ENCODE measurements around the gene PRKCE. TPM values are rescaled to one million over a fixed set of nuclear protein-coding genes. Genes with fewer than 3 reads are reported as not detected.

PRKCE gene
- polyA plus RNA-seq, 4 donors: 8.1 to 10.5 (median 9.3) TPM

DNA sequence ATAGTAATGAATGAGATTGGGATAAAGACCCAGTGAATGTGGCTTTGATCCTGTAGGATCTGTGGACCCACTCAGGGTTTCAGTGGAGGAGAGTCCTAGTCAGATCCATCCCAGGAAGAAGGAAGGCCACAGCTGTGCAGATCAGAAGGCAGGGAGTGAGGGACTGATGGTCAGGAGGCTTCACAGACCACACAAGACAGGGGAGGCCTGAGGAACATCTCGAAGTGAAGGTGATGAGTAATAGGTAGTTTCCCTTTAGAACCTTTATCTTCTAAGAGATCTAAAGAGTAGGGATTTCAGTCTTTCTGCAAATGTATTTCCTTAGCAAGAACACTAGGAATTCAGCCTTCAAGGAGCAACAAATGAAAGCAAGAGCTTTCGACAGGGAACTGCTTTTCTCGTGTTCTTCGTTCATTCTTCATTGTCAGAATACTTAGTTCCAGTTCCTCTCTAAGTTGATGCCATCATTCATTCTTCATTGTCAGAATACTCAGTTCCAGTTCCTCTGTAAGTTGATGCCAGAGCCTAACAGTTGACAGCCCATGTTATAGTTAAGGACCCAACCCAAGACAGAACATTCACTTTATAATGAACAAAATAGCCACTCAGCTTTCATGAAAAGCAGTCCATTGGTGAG is 495.5 kb downstream of the PRKCE start:
- no peak for DNase-seq (ENCODE audit: low read depth in 4 of 4, low spot score in 3 of 4)

DNA sequence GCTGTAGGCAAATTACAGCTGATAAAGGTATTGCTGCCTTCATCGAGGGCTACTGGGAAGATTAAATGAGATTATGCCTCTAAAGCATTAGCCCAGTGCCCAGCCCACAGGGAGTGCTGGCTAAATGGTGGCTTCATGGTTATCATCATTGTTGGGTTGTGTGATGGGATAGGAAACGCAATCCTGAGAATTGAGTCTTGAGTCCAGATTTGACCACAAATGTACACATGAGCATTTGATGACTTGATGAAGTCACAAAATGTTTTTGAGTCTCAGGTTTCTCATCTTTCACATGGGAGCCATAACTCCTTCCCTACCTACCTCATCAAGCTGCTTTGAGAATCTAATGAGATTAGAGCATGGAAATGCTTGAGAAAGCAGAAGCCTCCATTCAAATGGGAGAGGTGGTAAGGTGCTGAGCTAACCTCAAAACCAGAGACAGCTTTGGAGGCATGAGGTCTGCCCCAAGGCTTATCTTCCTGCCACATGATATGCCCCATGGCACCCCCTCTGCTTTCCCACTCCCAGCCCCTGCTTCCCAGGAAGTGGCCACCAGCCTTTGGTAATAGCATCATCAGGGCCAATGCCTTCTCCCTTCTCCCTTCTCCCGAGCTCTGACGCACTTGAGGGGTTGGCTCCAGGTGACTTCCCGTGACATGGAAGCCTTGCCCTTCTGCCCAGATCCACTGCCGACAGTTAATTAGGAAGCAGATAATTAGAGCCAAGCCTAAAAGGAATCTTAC is 496.3 kb downstream of the PRKCE start:
- no peak for DNase-seq (ENCODE audit: low read depth in 4 of 4, low spot score in 3 of 4)

DNA sequence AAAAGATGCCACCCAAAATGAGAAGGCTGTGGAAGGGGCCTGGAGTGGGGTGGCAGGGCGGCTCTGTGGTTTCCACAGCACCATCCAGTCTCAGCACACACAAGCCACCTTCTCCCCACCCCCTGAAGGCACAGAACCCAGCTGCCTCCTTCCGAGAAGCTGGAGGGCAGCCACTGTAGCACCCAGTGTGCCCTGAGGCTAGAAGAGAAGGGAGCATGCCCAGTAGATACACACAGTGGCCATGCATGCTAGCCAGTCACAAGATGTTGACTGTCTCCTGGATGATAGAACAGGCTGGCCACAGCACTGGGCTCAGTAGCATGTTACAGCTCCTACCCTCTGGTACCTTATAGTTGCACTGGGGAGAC is 496.9 kb downstream of the PRKCE start:
- DNase-seq (ENCODE audit: low read depth in 4 of 4, low spot score in 3 of 4): no peak

DNA sequence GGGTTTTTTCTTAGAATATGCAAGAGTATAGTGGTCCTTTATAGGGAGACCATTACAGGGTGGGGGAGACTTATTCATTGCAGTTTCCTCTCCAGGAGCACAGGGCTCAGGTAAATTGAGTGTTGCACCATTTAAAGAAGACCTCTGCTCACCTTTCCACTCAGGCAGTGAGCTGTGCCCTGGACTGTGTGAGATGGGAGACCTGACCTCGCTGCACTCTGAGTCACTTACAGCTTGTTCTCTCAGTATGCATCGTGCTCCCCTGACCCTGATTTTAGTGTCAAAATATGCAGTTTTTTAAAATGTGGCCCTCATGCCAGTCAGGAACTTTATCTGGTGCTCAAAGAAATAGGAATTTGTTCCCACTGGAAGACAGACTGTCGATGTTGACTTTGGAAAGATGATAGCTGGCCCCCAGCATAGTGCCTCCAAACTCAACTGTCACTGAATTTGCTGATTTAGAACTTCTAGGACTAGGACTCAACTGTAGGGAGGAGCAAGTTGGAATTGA is 499.0 kb downstream of the PRKCE start:
- DNase-seq (ENCODE audit: low read depth in 4 of 4, low spot score in 3 of 4): no peak

DNA sequence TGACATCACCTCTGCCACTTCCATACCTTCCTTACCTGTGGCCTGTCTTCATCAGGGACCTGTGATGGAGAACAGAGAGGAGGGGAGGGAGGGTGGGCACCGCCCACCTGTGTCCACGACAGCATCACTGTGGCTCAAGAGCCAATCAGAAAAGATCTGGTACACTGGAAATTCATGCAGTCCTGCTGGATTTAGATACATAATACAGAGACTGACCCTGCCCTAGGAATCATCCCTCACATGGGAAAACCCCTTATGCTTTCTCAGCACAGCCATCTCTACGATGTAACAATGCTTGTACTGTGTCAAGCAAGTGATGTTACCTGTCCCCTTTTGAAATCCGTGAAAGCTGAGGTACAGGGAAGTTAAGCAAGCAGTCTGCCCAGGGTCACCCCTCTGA is 500.1 kb downstream of the PRKCE start:
- no peak for DNase-seq (ENCODE audit: low read depth in 4 of 4, low spot score in 3 of 4)

DNA sequence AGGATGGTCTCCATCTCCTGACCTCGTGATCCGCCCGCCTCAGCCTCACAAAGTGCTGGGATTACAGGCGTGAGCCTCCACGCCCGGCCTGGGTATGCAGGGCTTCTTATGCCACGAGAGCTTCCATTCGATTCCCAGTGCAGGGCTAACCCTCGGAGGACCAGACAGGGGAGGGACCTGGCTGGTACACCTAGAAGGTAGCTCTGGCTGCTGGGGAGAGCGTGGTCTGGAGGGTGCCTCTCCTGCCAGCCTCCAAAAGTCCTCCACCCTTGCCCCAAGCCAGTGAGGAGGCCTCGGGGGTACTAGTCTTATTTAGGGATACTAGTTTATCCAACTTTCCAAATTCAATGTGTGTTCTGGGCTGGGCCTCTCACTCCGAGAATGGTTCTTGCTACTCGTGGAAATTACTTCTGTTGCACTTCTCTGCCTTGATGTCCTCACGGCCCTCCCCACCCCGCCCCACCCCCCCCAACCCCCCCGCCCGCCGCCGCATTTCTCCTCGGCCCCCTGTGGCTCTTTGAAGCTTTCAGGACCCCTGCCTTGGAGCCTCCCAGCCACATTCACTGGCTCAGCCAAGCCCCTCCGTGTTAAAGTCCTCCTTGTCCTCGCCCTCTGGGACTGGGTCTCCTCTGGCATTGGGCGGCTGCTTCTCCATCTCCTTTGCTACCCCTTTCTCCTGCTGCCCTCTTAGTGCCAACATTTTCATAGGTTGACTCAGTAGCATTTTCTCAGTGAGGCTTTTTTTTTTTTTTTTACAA is 502.7 kb downstream of the PRKCE start:
- no peak for DNase-seq (ENCODE audit: low read depth in 4 of 4, low spot score in 3 of 4)

DNA sequence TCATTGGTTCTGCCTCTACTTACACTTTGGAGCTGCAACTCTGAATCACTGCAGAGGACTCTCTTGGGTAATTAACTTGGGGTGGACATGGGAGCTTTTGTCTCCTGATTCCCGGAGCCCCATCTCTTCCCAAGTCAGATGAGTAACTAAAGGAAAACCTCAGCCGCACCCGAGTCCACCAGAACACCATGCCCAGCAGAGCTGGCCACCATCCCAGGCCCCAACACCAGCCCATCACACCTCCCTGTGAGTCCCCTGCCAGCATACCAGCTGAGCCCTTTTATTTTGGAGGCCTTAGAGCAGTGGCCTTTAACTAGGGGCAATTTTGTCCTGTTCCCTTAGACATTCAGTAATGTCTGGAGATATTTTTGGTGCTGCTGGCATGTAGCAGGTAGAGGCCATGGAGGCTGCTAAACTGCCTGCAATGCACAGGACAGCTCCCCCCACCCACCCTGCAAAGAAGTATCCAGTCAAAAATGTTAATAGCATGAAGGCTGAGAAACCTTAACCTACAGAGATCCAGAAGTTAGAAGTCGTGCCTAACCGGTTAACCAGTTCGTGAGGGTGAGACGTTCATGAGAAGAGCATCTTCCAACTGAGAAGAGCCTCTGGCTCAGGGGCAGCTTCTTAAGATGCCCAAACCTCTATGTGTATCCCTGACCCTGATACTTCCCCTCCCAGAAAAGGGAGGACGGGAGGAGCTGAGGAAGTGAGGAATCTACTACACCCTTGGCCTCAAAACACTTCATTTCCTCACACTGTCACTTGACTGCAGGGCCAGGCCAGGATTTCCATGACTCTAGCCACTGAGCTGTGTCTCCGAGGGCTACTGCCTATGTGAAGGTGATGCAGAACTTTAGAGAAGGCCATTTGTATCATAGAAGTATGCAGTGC is 505.8 kb downstream of the PRKCE start:
- DNase-seq (ENCODE audit: low read depth in 4 of 4, low spot score in 3 of 4): no peak

DNA sequence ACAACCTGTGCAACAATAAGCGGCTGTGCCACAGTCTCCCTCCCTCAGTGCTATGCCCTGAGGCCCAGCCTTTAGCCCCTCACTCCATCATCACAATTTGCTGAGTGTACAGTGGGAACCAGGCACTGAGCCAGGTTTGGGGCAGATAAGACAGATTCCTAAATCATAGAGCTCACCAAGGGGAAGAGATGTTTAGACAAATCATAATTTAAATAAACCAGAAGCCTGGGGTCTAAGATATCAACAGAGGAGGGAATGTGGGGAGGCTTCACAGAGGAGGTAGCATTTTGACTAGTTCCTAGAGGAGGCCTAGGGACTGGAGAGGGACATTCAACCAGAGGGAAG is 506.5 kb downstream of the PRKCE start:
- DNase-seq (ENCODE audit: low read depth in 4 of 4, low spot score in 3 of 4): no peak

DNA sequence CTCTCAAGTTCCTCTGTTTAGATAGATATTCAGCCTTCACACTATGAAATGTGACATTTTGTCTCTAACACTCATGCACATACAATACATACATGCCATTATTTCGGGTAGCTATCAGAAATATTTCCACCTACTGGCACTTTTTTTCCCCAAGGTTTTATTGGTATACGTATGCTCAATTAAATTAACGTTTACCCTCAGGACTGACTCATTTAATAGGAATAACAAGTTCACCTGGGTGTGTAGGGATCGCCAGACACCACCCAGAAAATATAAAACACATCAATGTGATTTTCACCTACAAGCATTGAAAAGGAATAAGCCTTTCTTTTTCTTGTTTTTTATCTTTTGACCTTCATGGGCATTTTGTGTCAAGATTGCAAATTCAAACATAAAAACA is 507.2 kb downstream of the PRKCE start:
- no peak for DNase-seq (ENCODE audit: low read depth in 4 of 4, low spot score in 3 of 4)

DNA sequence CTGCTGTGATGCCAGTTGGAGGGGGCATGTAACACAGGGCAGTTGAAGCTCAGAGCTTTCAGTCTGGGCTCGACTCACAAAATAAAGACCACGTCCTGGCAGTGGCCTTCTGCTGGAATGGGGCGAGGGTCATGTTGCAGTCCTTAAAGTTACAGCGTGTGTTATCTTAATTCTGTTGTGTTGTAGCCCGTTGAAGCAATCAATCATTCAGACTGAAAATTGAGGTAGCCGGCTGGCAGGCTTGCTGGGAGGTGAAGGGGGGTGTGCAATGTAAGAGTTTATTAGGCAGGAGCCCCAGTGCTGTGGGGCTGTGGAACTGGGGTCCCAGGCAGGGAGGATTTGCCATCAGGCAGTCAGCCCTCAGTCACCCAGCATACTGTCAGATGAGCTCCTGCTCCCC is 508.9 kb downstream of the PRKCE start:
- no peak for DNase-seq (ENCODE audit: low read depth in 4 of 4, low spot score in 3 of 4)

DNA sequence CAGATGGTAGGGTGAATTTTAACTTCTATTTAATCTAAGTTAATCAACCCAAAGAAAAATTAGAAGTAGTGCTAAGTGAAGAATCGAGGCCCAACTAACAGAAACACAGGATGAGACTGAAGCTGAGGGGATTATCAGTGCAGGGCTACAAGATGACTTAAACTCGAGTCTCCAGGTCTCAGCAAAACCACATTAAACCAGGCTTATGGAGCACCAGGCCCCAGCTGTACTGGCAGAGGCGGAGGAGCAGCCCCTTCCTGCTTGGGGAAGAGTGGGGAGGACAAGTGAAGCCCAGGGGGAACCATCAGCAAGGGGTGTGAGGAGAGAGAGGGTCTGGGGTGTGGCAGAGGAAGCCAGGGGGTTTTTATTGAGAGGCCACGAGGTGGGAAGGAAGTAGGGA is 509.8 kb downstream of the PRKCE start:
- no peak for DNase-seq (ENCODE audit: low read depth in 4 of 4, low spot score in 3 of 4)

DNA sequence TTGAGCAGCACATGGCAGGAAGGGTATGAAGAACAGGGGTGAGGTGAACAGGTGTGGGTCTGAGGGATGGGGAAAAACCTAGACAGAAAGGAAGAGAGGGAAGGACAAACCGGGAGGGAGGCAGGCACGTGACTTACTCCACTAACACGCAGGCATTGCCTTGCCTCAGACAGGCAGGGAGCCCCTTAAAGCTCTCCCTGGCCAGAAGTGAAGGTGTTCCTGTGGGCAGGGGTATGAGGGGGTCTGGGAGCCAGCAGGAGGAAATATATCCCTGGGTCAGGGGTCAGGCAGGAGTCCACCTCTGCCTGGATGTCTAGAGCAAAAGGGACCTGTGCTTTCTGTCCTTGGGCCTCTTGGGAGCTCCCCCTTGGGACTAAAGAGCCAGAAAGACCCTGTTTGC is 510.4 kb downstream of the PRKCE start:
- no peak for DNase-seq (ENCODE audit: low read depth in 4 of 4, low spot score in 3 of 4)

DNA sequence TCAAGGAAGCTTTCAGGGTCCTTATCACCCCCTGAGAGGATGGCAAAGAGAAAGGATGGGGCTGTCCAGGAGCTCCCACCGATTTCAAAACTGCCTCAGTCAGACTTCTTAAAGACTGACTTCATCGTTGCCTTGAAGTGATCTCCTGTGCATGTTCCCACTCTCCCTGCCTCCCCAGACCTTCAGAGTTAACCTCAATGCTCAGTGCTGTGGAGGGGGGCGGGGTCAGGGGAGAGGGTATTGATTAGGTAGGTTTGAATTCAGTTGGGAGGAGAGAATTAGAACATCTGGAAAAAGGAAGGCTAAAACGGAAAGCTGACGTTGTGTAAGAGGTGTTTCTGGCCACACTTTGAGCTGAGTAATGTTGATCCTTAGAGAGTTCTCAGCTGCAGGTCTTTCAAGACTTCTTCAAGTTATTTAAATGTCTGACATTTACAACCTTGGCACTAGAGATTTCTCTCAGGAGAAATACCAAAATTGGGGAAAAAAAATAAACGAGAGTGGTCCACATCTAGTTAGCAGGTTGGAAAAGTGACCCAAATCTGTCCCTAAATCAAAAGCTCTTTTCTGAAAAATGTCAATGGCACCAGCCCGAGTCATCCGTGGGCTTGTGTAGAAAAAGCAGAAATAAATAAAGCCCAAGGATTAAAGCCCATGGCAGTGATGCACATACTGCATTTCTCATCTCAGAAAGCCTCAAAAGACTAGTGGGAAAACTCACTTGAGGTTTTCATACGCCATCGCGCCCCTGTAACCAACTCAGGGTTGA is 511.0 kb downstream of the PRKCE start:
- no peak for DNase-seq (ENCODE audit: low read depth in 4 of 4, low spot score in 3 of 4)

DNA sequence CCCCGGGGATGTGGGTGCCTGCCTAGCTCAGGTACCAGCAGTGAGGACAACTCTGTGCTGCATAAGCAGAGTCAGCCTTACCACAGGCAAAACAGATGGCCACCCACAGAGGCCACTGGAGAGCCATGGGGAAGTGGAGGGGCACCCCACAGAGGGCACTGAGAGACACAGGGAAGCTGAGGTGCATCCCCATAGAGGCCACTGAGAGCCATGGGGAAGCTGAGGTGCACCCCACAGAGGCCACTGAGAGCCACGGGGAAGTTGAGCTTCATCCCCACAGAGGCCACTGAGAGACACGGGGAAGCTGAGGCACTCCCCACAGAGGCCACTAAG is 511.6 kb downstream of the PRKCE start:
- DNase-seq (ENCODE audit: low read depth in 4 of 4, low spot score in 3 of 4): no peak

DNA sequence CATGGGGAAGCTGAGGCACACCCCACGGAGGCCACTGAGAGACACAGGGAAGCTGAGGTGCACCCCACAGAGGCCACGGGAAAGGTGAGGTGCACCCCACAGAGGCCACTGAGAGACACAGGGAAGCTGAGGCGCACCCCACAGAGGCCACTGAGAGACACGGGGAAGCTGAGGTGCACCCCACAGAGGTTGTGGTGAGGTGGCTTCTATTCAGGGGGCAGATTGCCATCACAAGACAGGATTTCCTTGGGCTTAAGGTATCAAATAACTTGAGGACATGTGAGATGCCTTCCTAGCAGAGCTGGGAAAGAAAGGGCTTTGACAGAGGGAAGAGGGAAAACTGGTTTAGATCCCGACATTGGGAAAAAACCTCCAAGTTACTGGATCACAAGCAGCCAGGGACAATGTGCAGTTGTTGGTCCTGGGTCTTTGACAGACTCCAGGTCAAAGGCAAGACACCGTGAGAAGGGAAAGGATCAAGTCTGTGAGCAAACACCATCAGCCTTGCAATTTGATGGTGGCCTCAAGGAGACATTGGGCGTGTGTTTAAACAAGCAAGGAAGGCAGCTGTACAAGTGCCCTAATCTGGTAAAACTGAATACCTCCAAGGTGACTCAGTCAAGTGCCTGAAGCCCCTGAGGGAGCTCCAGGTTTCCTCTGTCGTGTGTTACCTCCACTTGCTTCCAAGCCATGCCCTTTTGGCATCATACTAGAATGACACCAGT is 512.5 kb downstream of the PRKCE start:
- DNase-seq (ENCODE audit: low read depth in 4 of 4, low spot score in 3 of 4): no peak

DNA sequence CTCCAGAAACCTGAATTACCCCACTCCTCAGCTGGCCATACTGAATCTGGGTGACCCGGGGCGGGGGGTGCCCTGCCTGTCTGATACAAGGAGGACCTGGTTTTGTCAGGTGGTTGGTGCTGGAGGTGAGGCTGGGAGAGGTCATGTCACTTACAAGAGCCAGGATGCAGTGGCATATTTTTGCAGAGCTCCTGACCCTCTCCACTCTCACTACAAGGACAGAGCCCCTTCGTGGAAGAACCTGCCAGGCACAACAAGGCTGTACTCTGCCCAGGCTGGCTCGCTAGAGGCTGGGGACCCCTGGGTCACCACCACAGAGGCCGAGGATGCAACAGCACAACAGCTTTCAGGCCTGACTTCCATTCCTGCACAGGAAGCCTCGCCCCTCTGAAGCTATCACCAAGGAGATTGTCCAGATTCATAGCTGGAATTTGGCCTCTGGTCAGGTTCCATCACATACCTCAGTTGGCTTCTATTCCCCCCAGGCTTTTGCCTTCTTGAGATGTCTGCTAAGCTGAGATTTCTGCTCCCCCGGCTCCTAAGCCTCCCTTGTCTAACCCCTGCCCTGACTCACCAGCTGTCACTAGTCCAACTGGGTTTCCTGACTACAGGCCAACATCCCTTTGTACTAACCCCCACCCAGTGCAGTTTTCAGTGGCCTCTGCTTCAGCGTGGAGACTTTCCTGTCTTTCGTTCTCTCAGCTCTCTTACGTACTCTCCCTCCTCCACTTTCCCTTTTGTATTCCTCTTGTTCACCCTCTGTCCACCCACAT is 513.2 kb downstream of the PRKCE start:
- peak in 3 of 4 donors; percentile 16 to 26 (median 18) for DNase-seq (ENCODE audit: low read depth in 4 of 4, low spot score in 3 of 4)

DNA sequence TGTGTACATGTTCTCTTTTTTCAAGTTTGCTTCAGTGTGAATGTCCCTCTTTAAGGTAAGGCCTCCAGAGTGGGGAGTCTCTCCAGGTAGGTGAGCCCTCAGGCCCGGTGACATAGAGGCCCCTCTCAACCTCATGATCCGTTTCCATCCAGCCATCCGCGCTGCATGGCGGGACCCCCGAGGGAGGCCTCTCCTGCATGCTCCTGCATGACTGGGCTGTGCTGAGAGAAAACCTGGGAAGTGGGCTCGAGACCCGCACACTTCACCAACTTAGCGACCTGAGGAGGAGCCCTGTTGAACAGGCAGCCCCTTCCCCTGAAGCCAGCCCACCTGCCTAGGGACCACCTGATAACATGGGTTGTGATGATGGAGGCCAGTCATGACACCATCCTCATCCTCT is 514.4 kb downstream of the PRKCE start:
- no peak for DNase-seq (ENCODE audit: low read depth in 4 of 4, low spot score in 3 of 4)

DNA sequence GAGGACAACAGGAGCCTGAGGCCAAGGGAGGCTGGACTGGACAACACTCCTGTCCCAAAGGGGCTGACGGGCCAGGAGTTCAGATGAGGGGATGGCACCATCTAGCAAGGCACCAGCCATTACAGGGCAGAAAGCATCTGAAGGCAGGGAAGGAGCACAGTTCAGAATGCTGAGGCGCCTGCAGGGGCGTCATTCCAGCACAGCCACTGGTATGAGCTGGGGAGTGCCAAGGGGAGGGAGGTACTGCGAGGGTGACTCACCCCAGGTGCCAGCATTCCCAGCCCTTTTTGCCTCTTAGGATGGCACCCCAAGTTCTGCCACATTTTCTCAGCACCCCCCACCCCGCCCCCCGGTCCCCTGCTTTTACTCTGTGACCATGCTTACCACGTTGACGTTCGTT is 515.9 kb downstream of the PRKCE start:
- DNase-seq (ENCODE audit: low read depth in 4 of 4, low spot score in 3 of 4): no peak

DNA sequence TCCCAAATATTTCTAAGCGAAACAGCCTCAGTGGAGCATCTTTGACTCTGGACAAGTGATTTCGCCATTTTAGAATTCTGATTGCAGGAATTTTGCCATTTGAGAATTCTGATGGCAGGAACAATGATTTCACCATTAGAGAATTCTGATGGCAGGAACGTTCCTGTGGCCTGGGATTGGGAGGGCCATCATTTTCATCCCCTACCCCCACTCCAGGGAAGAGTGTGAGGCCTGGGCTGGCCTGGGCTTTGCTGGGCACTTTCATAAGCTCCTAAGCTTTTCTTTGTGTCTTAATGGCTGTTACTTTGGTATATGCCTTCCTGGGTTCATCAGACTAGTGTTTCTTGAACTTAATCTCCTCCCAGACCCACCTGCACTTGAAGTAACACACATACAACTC is 516.4 kb downstream of the PRKCE start:
- no peak for DNase-seq (ENCODE audit: low read depth in 4 of 4, low spot score in 3 of 4)
